HL-60 (cell line): ENCODE measurements around the gene EXTL1.

Source experiments
- DNase-seq, 2 experiments: peaks; one replicate each; pipeline ENCODE4 v3.0.0-alpha.2; 2010 to 2020; ENCODE audit warnings: low read depth in 1 of 2, low spot score in 1 of 2
- H3K27ac ChIP-seq: fragments of 250-450 bp; sonication (Bioruptor Pico); replicated peaks from 2 replicates; pipeline ENCODE4 v1.5.1; 2020; ENCODE audit warnings: mild to moderate bottlenecking, moderate library complexity
- H3K27me3 ChIP-seq: fragments of 250-450 bp; sonication (Bioruptor Pico); 2 replicates; pipeline ENCODE4 v1.5.1; 2021; ENCODE audit warnings: mild to moderate bottlenecking, moderate library complexity; ENCODE audit not compliant: insufficient read depth, poor library complexity, severe bottlenecking
- H3K4me3 ChIP-seq: replicated peaks from 2 replicates; pipeline ENCODE4 v1.5.1; 2011; ENCODE audit warnings: mild to moderate bottlenecking, control low read depth, low read length; ENCODE audit not compliant: insufficient read depth
- GABPA ChIP-seq: IDR thresholded peaks from 2 replicates; pipeline ENCODE4 v1.6.1; 2012; ENCODE audit warnings: low read depth
- POLR2AphosphoS5 ChIP-seq: IDR thresholded peaks from 2 replicates; pipeline ENCODE4 v1.6.1; 2012; ENCODE audit warnings: low read depth
- REST ChIP-seq: IDR thresholded peaks from 2 replicates; pipeline ENCODE4 v1.6.1; 2012; ENCODE audit warnings: low read depth; ENCODE audit not compliant: insufficient replicate concordance
- SPI1 ChIP-seq: IDR thresholded peaks from 2 replicates; pipeline ENCODE4 v1.6.1; 2012; ENCODE audit warnings: low read depth, mild to moderate bottlenecking, borderline replicate concordance
- TF ChIP-seq, protein P1 (sequence below): IDR thresholded peaks from one replicate; pipeline ENCODE4 v1.5.1; 2011; ENCODE audit warnings: low read length, control low read depth, inconsistent platforms; ENCODE audit not compliant: insufficient read depth

EXTL1 gene

GRCh38 chr1:26046246-26047095 is 24.9 kb downstream of the EXTL1 start:
- DNase-seq, result no peak
- no peak overlapping the region for H3K27ac ChIP-seq
- H3K4me3 ChIP-seq, result no peak overlapping the region; the same call in 1 of the 2 replicates
- H3K27me3 ChIP-seq, result peaks cover 38% of the 10 kb centered on the region
- TF ChIP-seq GABPA (no peak), POLR2AphosphoS5 (no peak), REST (no peak), SPI1 (no peak)
- TF ChIP-seq, protein P1, sequence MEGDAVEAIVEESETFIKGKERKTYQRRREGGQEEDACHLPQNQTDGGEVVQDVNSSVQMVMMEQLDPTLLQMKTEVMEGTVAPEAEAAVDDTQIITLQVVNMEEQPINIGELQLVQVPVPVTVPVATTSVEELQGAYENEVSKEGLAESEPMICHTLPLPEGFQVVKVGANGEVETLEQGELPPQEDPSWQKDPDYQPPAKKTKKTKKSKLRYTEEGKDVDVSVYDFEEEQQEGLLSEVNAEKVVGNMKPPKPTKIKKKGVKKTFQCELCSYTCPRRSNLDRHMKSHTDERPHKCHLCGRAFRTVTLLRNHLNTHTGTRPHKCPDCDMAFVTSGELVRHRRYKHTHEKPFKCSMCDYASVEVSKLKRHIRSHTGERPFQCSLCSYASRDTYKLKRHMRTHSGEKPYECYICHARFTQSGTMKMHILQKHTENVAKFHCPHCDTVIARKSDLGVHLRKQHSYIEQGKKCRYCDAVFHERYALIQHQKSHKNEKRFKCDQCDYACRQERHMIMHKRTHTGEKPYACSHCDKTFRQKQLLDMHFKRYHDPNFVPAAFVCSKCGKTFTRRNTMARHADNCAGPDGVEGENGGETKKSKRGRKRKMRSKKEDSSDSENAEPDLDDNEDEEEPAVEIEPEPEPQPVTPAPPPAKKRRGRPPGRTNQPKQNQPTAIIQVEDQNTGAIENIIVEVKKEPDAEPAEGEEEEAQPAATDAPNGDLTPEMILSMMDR, result no peak

GRCh38 chr1:26047278-26047874 is 25.8 kb downstream of the EXTL1 start:
- Histone ChIP-seq H3K27me3 (peaks cover 38% of the 10 kb centered on the region), H3K4me3 (no peak overlapping the region), H3K27ac (no peak overlapping the region)
- TF ChIP-seq, protein P1, result no peak
- TF ChIP-seq POLR2AphosphoS5, result no peak
- no peak for TF ChIP-seq SPI1
- TF ChIP-seq REST, result no peak
- TF ChIP-seq GABPA, result no peak
- DNase-seq, result no peak

- Histone ChIP-seq H3K27me3 (peaks cover 30% of the 10 kb centered on the region), H3K27ac (no peak overlapping the region), H3K4me3 (no peak overlapping the region)
- peak in 1 of 2 experiments; percentile 20 for DNase-seq
- no peak for TF ChIP-seq GABPA
- TF ChIP-seq, protein P1, result no peak
- no peak for TF ChIP-seq REST
- no peak for TF ChIP-seq POLR2AphosphoS5
- no peak for TF ChIP-seq SPI1
Observed at GRCh38 chr1:26049531-26050247, 28.1 kb downstream of the EXTL1 start.
